Neural cell (in vitro differentiated cells): ENCODE results near the gene NF1.

ENCODE experiments used
- CTCF ChIP-seq: fragments of 450-650 bp; IDR thresholded peaks from 2 replicates; pipeline ENCODE4 v1.5.1; 2014; ENCODE audit warnings: antibody characterized with exemption, mild to moderate bottlenecking, moderate library complexity; ENCODE audit not compliant: poor library complexity, severe bottlenecking
- EZH2 ChIP-seq: fragments of 200-600, 300-800 bp; shearing (Covaris generic), sonication (generic); IDR thresholded peaks from 2 replicates; pipeline ENCODE4 v1.6.1; 2014; ENCODE audit warnings: antibody characterized with exemption, low read length, borderline replicate concordance, mild to moderate bottlenecking; ENCODE audit not compliant: insufficient read depth, poor library complexity, severe bottlenecking
- SMC3 ChIP-seq: fragments of 450-650 bp; conservative IDR thresholded peaks from 2 replicates; pipeline ENCODE4 v1.6.1; 2014; ENCODE audit warnings: antibody characterized with exemption, mild to moderate bottlenecking, moderate library complexity; ENCODE audit not compliant: poor library complexity

DNA sequence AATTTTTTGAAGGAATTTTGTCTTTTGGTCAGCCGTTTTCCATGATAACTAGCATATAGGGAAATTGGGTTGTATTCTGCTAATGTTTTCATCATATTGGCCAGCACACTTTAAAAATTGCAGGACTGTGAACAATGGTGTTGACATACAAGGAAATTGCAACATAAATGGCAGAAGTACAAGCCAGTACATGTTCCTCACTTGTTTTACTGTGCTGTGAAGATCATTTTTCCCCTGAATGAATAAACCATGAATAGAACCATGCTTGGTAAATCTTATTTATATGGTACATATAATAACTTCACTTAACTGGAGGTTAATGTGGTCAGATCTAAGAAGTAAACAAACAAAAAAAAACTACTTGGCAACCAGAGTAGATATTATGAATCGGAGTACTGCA, 179.5 kb downstream of the NF1 start:
- no peak for TF ChIP-seq EZH2
- TF ChIP-seq CTCF: no peak
- no peak for TF ChIP-seq SMC3
